GM19193 (cell line): Measurements from ENCODE around the gene TTC9C.

Source experiments
- POLR2A ChIP-seq: IDR thresholded peaks from 4 replicates; pipeline ENCODE4 v1.6.1; 2011; ENCODE audit not compliant: insufficient read depth, insufficient read length; ENCODE audit errors: extremely low read depth

TTC9C gene

GRCh38 chr11:62757846-62758788 is 29.8 kb downstream of the TTC9C start:
- no peak for TF ChIP-seq POLR2A

GRCh38 chr11:62770778-62771143 is 42.5 kb downstream of the TTC9C start:
- TF ChIP-seq POLR2A = no peak

DNA sequence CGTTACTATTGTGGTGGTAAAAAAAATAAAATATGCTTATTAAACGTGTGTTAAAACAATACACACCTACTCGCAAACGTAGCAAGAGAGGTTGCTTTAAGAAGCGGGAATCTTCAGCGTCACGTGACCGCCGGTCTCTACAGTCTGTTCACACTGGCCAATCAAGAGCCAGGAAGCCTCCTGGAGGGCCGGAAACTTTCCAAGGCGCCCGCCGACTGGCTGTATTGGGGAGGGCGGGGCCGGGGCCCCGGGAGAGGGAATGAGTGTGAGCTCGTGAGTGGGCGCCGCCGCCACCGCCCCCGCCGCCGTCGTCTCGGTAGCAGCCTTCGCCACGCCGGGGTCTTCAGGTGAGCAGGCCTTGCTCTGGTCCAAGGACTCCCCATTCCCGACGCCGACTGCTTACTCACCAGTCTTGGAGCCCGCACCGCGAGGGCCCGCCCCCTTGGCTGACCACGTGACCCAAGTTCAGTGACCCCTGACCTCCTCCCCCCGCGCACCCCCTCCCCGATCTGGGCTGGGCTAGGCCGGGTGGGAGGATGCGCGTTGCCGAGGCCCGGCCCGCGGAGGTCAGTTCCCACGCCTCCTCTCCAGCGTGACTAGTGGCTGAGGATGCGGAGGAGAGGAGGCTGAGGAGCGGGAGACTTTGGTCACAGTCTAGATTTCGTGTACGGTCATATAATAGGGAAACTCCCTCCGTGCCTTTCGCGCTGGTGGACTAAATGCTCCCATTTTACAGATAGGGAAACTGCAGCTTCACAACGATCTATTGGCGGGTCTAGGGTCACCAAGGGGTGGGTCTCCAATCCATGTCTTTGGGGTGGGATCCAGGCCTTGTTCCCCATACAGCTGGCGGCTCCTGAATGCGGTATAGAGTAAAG is 43.1 kb downstream of the TTC9C start, which contains the start of gene TAF6L:
Gene TAF6L, plus strand, starts transcription at position 253 of the 878 bp plus-strand sequence. CDS start 4,388 bp downstream, outside the sequence.
- peak; percentile 71 for TF ChIP-seq POLR2A

DNA sequence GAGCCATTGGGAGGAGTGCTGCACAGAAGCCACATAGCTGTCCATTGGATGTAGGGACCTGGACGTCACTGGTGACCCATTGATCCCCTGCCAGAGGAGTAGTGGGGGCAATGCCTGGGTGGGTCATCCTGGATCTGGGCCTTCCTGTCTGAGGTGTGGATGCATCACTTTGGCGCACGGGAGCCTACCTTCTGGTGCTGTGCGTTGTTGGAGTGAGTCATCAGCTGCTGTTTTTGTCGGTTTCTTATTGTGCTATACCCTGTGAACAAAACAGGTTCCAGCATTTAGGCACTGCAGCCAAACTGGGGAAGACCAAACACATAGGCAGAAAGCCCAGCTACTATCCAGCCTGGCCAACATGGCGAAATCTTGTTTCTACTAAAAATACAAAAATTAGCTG is 46.1 kb downstream of the TTC9C start:
- TF ChIP-seq POLR2A = no peak

- TF ChIP-seq POLR2A = no peak
Measured at GRCh38 chr11:62775646-62776045, 47.4 kb downstream of the TTC9C start.

DNA sequence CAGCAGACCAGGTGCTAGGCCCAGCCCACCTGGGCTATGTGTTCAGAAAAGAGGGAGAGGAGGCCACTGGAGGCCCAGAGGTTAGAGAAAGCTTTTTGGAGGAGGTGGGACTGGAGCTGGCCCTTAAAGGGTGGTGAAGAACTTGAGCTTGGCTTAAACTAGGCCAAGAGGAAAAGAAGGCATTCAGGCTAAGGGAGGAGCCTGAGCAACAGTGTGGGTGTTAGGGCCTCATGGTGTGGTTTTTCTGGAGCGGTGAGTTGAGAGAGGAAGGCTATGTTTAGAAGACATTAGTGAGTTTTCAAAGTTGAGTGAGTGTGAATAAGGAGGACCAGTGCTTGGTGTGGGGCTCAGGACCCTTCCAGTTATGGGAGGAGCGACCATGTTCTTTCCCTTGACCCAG is 49.1 kb downstream of the TTC9C start:
- TF ChIP-seq POLR2A = no peak

- no peak for TF ChIP-seq POLR2A
Measured at GRCh38 chr11:62778441-62778840, 50.2 kb downstream of the TTC9C start.

GRCh38 chr11:62782753-62783152 is 54.5 kb downstream of the TTC9C start:
- TF ChIP-seq POLR2A = no peak

GRCh38 chr11:62786318-62787004 is 58.2 kb downstream of the TTC9C start:
- TF ChIP-seq POLR2A = no peak

- TF ChIP-seq POLR2A = peak; percentile 99
Measured at GRCh38 chr11:62787005-62787759, 58.9 kb downstream of the TTC9C start, which contains the start of gene TMEM179B. TSS of gene TMEM179B (plus strand) at chr11:62787402. CDS start at chr11:62787432, 30 bp downstream.
